Stomach smooth muscle (tissue), 2 donors: ENCODE data around the gene LMO1.

Experiments used
- H3K27ac ChIP-seq: one replicate; pipeline ENCODE4 v1.7.0; 2013; ENCODE audit warnings: mild to moderate bottlenecking, low read length, inconsistent platforms
- H3K27me3 ChIP-seq, 2 donors: one replicate each; pipeline ENCODE4 v1.7.0; 2013; ENCODE audit warnings: low read length in 2 of 2; ENCODE audit not compliant: insufficient read depth in 2 of 2, control insufficient read depth in 1 of 2
- H3K36me3 ChIP-seq, 2 donors: one replicate each; pipeline ENCODE4 v1.7.0; 2013; ENCODE audit warnings: low read length in 2 of 2; ENCODE audit not compliant: control insufficient read depth in 2 of 2, insufficient read depth in 2 of 2
- H3K4me1 ChIP-seq: one replicate; pipeline ENCODE4 v1.7.0; 2013; ENCODE audit warnings: low read length; ENCODE audit not compliant: control insufficient read depth, insufficient read depth
- H3K4me3 ChIP-seq, 2 donors: one replicate each; pipeline ENCODE4 v1.7.0; 2013; ENCODE audit warnings: low read length in 2 of 2
- H3K9ac ChIP-seq, 2 donors: one replicate each; pipeline ENCODE4 v1.7.0; 2013; ENCODE audit warnings: low read length in 2 of 2, mild to moderate bottlenecking in 1 of 2
- H3K9me3 ChIP-seq, 2 donors: one replicate each; pipeline ENCODE4 v1.7.0; 2013; ENCODE audit warnings: low read length in 2 of 2; ENCODE audit not compliant: control insufficient read depth in 2 of 2
- donor health status: healthy.
- donor health status: Pancreatic carcinoma.

LMO1 gene

GRCh38 chr11:8296872-8297271, 33.2 kb upstream of the LMO1 start:
- no peak overlapping the region for H3K27ac ChIP-seq
- no peaks in the 10 kb centered on the region for H3K9me3 ChIP-seq
- no peaks in the 10 kb centered on the region for H3K36me3 ChIP-seq
- H3K4me3 ChIP-seq = no peak overlapping the region
- H3K9ac ChIP-seq = no peak overlapping the region
- peaks cover 0 to 2% of the 10 kb centered on the region in 2 donors for H3K27me3 ChIP-seq
- H3K4me1 ChIP-seq = no peaks in the 10 kb centered on the region

- H3K27me3 ChIP-seq = no peaks in the 10 kb centered on the region
- H3K36me3 ChIP-seq = no peaks in the 10 kb centered on the region
- H3K9me3 ChIP-seq = no peaks in the 10 kb centered on the region
- no peak overlapping the region for H3K4me3 ChIP-seq
- H3K27ac ChIP-seq = no peak overlapping the region
- no peak overlapping the region for H3K9ac ChIP-seq
- H3K4me1 ChIP-seq = no peaks in the 10 kb centered on the region
Observed at GRCh38 chr11:8296038-8296649, 32.5 kb upstream of the LMO1 start.

GRCh38 chr11:8294251-8294935, 30.7 kb upstream of the LMO1 start:
- no peak overlapping the region for H3K9ac ChIP-seq
- H3K27me3 ChIP-seq = no peaks in the 10 kb centered on the region
- no peaks in the 10 kb centered on the region for H3K36me3 ChIP-seq
- no peak overlapping the region for H3K27ac ChIP-seq
- no peak overlapping the region for H3K4me3 ChIP-seq
- no peaks in the 10 kb centered on the region for H3K9me3 ChIP-seq
- peaks cover 9% of the 10 kb centered on the region for H3K4me1 ChIP-seq

GRCh38 chr11:8293171-8293570, 29.5 kb upstream of the LMO1 start:
- no peak overlapping the region for H3K4me3 ChIP-seq
- H3K4me1 ChIP-seq = peaks cover 9% of the 10 kb centered on the region
- no peaks in the 10 kb centered on the region for H3K9me3 ChIP-seq
- no peaks in the 10 kb centered on the region for H3K36me3 ChIP-seq
- no peak overlapping the region for H3K27ac ChIP-seq
- no peak overlapping the region for H3K9ac ChIP-seq
- no peaks in the 10 kb centered on the region for H3K27me3 ChIP-seq

GRCh38 chr11:8292351-8292750, 28.7 kb upstream of the LMO1 start:
- no peaks in the 10 kb centered on the region for H3K9me3 ChIP-seq
- H3K27ac ChIP-seq = no peak overlapping the region
- H3K27me3 ChIP-seq = no peaks in the 10 kb centered on the region

GRCh38 chr11:8291421-8292350, 28.0 kb upstream of the LMO1 start:
- Histone ChIP-seq H3K36me3 (no peaks in the 10 kb centered on the region), H3K4me3 (no peak overlapping the region), H3K27ac (no peak overlapping the region), H3K4me1 (peaks cover 9% of the 10 kb centered on the region), H3K9me3 (no peaks in the 10 kb centered on the region), H3K27me3 (no peaks in the 10 kb centered on the region), H3K9ac (no peak overlapping the region)

More at GRCh38 chr11:8292351-8292750, 28.7 kb upstream of the LMO1 start:
- no peak overlapping the region for H3K4me3 ChIP-seq
- H3K4me1 ChIP-seq = peaks cover 9% of the 10 kb centered on the region
- H3K36me3 ChIP-seq = no peaks in the 10 kb centered on the region
- H3K9ac ChIP-seq = no peak overlapping the region

- H3K36me3 ChIP-seq = no peaks in the 10 kb centered on the region
- H3K27ac ChIP-seq = peak overlapping the region; percentile 41
Observed at GRCh38 chr11:8290081-8290810, 26.6 kb upstream of the LMO1 start.

GRCh38 chr11:8289492-8289918, 25.8 kb upstream of the LMO1 start:
- H3K36me3 ChIP-seq = no peaks in the 10 kb centered on the region
- H3K9ac ChIP-seq = no peak overlapping the region
- peaks cover 9% of the 10 kb centered on the region for H3K4me1 ChIP-seq
- no peaks in the 10 kb centered on the region for H3K27me3 ChIP-seq
- H3K4me3 ChIP-seq = no peak overlapping the region
- peak overlapping the region; percentile 41 for H3K27ac ChIP-seq
- no peaks in the 10 kb centered on the region for H3K9me3 ChIP-seq

More at GRCh38 chr11:8290081-8290810, 26.6 kb upstream of the LMO1 start:
- Histone ChIP-seq H3K4me1 (peaks cover 9% of the 10 kb centered on the region), H3K4me3 (no peak overlapping the region), H3K9ac (no peak overlapping the region), H3K27me3 (no peaks in the 10 kb centered on the region), H3K9me3 (no peaks in the 10 kb centered on the region)

GRCh38 chr11:8288824-8289491, 25.3 kb upstream of the LMO1 start:
- H3K27ac ChIP-seq = peak overlapping the region; percentile 41
- H3K9me3 ChIP-seq = no peaks in the 10 kb centered on the region
- H3K9ac ChIP-seq = no peak overlapping the region
- H3K36me3 ChIP-seq = no peaks in the 10 kb centered on the region
- peaks cover 11% of the 10 kb centered on the region for H3K4me1 ChIP-seq
- no peaks in the 10 kb centered on the region for H3K27me3 ChIP-seq
- no peak overlapping the region for H3K4me3 ChIP-seq
